HEK293 (cell line): ENCODE results near the gene DNAAF5.
A peak's percentile ranks its signal among the peaks of the same experiment; 100 is the strongest.

Experiments used
- EGR2 ChIP-seq: fragments of 450-650 bp; formaldehyde crosslinking; IDR thresholded peaks from 2 replicates; pipeline ENCODE4 v1.5.1; 2016; ENCODE audit warnings: low read depth, missing biosample characterization, missing genetic modification characterization
- IKZF3 ChIP-seq: fragments of 450-650 bp; IDR thresholded peaks from 2 replicates; pipeline ENCODE4 v1.5.0; 2018; ENCODE audit warnings: missing biosample characterization, mild to moderate bottlenecking, missing genetic modification characterization, moderate library complexity
- KLF8 ChIP-seq: fragments of 450-650 bp; formaldehyde crosslinking; IDR thresholded peaks from 2 replicates; pipeline ENCODE4 v1.5.1; 2016; ENCODE audit warnings: missing biosample characterization, missing genetic modification characterization
- KLF9 ChIP-seq: fragments of 450-650 bp; formaldehyde crosslinking; IDR thresholded peaks from 2 replicates; pipeline ENCODE4 v1.5.1; 2016; ENCODE audit warnings: missing biosample characterization, missing genetic modification characterization, low read depth
- WT1 ChIP-seq: fragments of 450-650 bp; formaldehyde crosslinking; IDR thresholded peaks from 2 replicates; pipeline ENCODE4 v1.5.1; 2016; ENCODE audit warnings: missing biosample characterization, missing genetic modification characterization
- YY2 ChIP-seq: fragments of 450-650 bp; formaldehyde crosslinking; IDR thresholded peaks from 2 replicates; pipeline ENCODE4 v1.5.1; 2016; ENCODE audit warnings: missing biosample characterization, missing genetic modification characterization
- ZBTB1 ChIP-seq: fragments of 450-650 bp; formaldehyde crosslinking; IDR thresholded peaks from 2 replicates; pipeline ENCODE4 v1.5.1; 2016; ENCODE audit warnings: missing biosample characterization, missing genetic modification characterization
- ZEB2 ChIP-seq: fragments of 450-650 bp; formaldehyde crosslinking; IDR thresholded peaks from 2 replicates; pipeline ENCODE4 v1.5.1; 2016; ENCODE audit warnings: missing biosample characterization, missing genetic modification characterization
- ZFHX2 ChIP-seq: fragments of 450-650 bp; formaldehyde crosslinking; conservative IDR thresholded peaks from 2 replicates; pipeline ENCODE4 v1.5.1; 2016; ENCODE audit warnings: missing biosample characterization, missing genetic modification characterization
- ZFP3 ChIP-seq: fragments of 450-650 bp; formaldehyde crosslinking; IDR thresholded peaks from 2 replicates; pipeline ENCODE4 v1.5.1; 2016; ENCODE audit warnings: low read depth, missing biosample characterization, missing genetic modification characterization
- ZFP37 ChIP-seq: fragments of 450-650 bp; formaldehyde crosslinking; IDR thresholded peaks from 2 replicates; pipeline ENCODE4 v1.5.1; 2016; ENCODE audit warnings: missing biosample characterization, missing genetic modification characterization
- ZNF138 ChIP-seq: fragments of 450-650 bp; formaldehyde crosslinking; IDR thresholded peaks from 2 replicates; pipeline ENCODE4 v1.5.1; 2016; ENCODE audit warnings: missing biosample characterization, missing genetic modification characterization, borderline replicate concordance
- ZNF146 ChIP-seq: fragments of 450-650 bp; formaldehyde crosslinking; IDR thresholded peaks from 2 replicates; pipeline ENCODE4 v1.5.1; 2016; ENCODE audit warnings: missing biosample characterization, missing genetic modification characterization
- ZNF221 ChIP-seq: fragments of 450-650 bp; formaldehyde crosslinking; IDR thresholded peaks from 2 replicates; pipeline ENCODE4 v1.5.1; 2017; ENCODE audit warnings: missing biosample characterization, missing genetic modification characterization, borderline replicate concordance
- ZNF23 ChIP-seq: fragments of 450-650 bp; formaldehyde crosslinking; IDR thresholded peaks from 2 replicates; pipeline ENCODE4 v1.5.1; 2016; ENCODE audit warnings: missing biosample characterization, missing genetic modification characterization, borderline replicate concordance
- ZNF335 ChIP-seq: fragments of 450-650 bp; formaldehyde crosslinking; conservative IDR thresholded peaks from 2 replicates; pipeline ENCODE4 v1.5.1; 2016; ENCODE audit warnings: missing biosample characterization, missing genetic modification characterization
- ZNF394 ChIP-seq: fragments of 450-650 bp; formaldehyde crosslinking; IDR thresholded peaks from 2 replicates; pipeline ENCODE4 v1.5.1; 2016; ENCODE audit warnings: missing biosample characterization, missing genetic modification characterization, mild to moderate bottlenecking, moderate library complexity, borderline replicate concordance
- ZNF416 ChIP-seq: fragments of 450-650 bp; formaldehyde crosslinking; IDR thresholded peaks from 2 replicates; pipeline ENCODE4 v1.5.1; 2016; ENCODE audit warnings: missing biosample characterization, missing genetic modification characterization
- ZNF48 ChIP-seq: fragments of 450-650 bp; formaldehyde crosslinking; IDR thresholded peaks from 2 replicates; pipeline ENCODE4 v1.5.1; 2016; ENCODE audit warnings: missing biosample characterization, missing genetic modification characterization
- ZNF530 ChIP-seq: fragments of 450-650 bp; formaldehyde crosslinking; IDR thresholded peaks from 2 replicates; pipeline ENCODE4 v1.5.1; 2016; ENCODE audit warnings: low read depth, missing biosample characterization, missing genetic modification characterization
- ZNF544 ChIP-seq: fragments of 450-650 bp; formaldehyde crosslinking; IDR thresholded peaks from 2 replicates; pipeline ENCODE4 v1.5.0; 2017; ENCODE audit warnings: missing biosample characterization, missing genetic modification characterization
- ZNF558 ChIP-seq: fragments of 450-650 bp; formaldehyde crosslinking; IDR thresholded peaks from 2 replicates; pipeline ENCODE4 v1.5.1; 2016; ENCODE audit warnings: missing biosample characterization, missing genetic modification characterization
- ZNF580 ChIP-seq: fragments of 450-650 bp; formaldehyde crosslinking; IDR thresholded peaks from 2 replicates; pipeline ENCODE4 v1.5.1; 2016; ENCODE audit warnings: missing biosample characterization, missing genetic modification characterization
- ZNF596 ChIP-seq: fragments of 450-650 bp; IDR thresholded peaks from 2 replicates; pipeline ENCODE4 v1.5.0; 2018; ENCODE audit warnings: missing biosample characterization, mild to moderate bottlenecking, missing genetic modification characterization, moderate library complexity
- ZNF626 ChIP-seq: fragments of 450-650 bp; sonication (Bioruptor Pico); formaldehyde crosslinking; IDR thresholded peaks from 2 replicates; pipeline ENCODE4 v1.5.1; 2018; ENCODE audit warnings: missing biosample characterization, missing genetic modification characterization, inconsistent platforms
- ZNF654 ChIP-seq: fragments of 450-650 bp; formaldehyde crosslinking; IDR thresholded peaks from 2 replicates; pipeline ENCODE4 v1.5.1; 2016; ENCODE audit warnings: low read depth, missing biosample characterization, missing genetic modification characterization
- ZNF658 ChIP-seq: fragments of 450-650 bp; formaldehyde crosslinking; IDR thresholded peaks from 2 replicates; pipeline ENCODE4; 2016; ENCODE audit warnings: missing biosample characterization, missing genetic modification characterization
- ZNF660 ChIP-seq: fragments of 450-650 bp; IDR thresholded peaks from 2 replicates; pipeline ENCODE4 v1.5.1; 2018; ENCODE audit warnings: missing biosample characterization, mild to moderate bottlenecking, missing genetic modification characterization
- ZNF707 ChIP-seq: fragments of 450-650 bp; formaldehyde crosslinking; IDR thresholded peaks from 2 replicates; pipeline ENCODE4 v1.5.1; 2016; ENCODE audit warnings: missing biosample characterization, missing genetic modification characterization
- ZNF830 ChIP-seq: fragments of 450-650 bp; IDR thresholded peaks from 2 replicates; pipeline ENCODE4 v1.5.0; 2018; ENCODE audit warnings: missing biosample characterization, missing genetic modification characterization, low read depth, mild to moderate bottlenecking, moderate library complexity
- ZSCAN16 ChIP-seq: fragments of 450-650 bp; formaldehyde crosslinking; IDR thresholded peaks from 2 replicates; pipeline ENCODE4 v1.5.1; 2016; ENCODE audit warnings: missing biosample characterization, missing genetic modification characterization
- TF ChIP-seq, protein P1 (sequence below): fragments of 450-650 bp; formaldehyde crosslinking; conservative IDR thresholded peaks from 2 replicates; pipeline ENCODE4 v1.5.1; 2016; ENCODE audit warnings: low read depth, missing biosample characterization, missing genetic modification characterization
- TF ChIP-seq, protein P2 (sequence below): fragments of 450-650 bp; formaldehyde crosslinking; IDR thresholded peaks from 2 replicates; pipeline ENCODE4 v1.5.1; 2016; ENCODE audit warnings: missing biosample characterization, missing genetic modification characterization
- TF ChIP-seq, protein P3 (sequence below): fragments of 450-650 bp; formaldehyde crosslinking; IDR thresholded peaks from 2 replicates; pipeline ENCODE4 v1.5.1; 2017; ENCODE audit warnings: missing biosample characterization, missing genetic modification characterization

DNAAF5 gene

GRCh38 chr7:727104-727805 lies 756 bp downstream of the DNAAF5 start, which contains the start of gene PRKAR1B (continued):
- TF ChIP-seq ZNF580 = no peak
- no peak for TF ChIP-seq ZNF654 (tag by site-specific recombination)
- peak; percentile 57; the same call in 1 of the 2 replicates for TF ChIP-seq KLF8 (tag by site-specific recombination)
- no peak for TF ChIP-seq ZNF138 (tag by site-specific recombination)
- peak; percentile 68 for TF ChIP-seq KLF9 (tag by site-specific recombination)
- TF ChIP-seq ZNF558 = no peak
- no peak for TF ChIP-seq ZSCAN16
- no peak for TF ChIP-seq ZNF830 (tag by site-specific recombination)
- no peak for TF ChIP-seq ZNF416
- no peak for TF ChIP-seq ZNF530 (tag by site-specific recombination)
- TF ChIP-seq, protein P1, sequence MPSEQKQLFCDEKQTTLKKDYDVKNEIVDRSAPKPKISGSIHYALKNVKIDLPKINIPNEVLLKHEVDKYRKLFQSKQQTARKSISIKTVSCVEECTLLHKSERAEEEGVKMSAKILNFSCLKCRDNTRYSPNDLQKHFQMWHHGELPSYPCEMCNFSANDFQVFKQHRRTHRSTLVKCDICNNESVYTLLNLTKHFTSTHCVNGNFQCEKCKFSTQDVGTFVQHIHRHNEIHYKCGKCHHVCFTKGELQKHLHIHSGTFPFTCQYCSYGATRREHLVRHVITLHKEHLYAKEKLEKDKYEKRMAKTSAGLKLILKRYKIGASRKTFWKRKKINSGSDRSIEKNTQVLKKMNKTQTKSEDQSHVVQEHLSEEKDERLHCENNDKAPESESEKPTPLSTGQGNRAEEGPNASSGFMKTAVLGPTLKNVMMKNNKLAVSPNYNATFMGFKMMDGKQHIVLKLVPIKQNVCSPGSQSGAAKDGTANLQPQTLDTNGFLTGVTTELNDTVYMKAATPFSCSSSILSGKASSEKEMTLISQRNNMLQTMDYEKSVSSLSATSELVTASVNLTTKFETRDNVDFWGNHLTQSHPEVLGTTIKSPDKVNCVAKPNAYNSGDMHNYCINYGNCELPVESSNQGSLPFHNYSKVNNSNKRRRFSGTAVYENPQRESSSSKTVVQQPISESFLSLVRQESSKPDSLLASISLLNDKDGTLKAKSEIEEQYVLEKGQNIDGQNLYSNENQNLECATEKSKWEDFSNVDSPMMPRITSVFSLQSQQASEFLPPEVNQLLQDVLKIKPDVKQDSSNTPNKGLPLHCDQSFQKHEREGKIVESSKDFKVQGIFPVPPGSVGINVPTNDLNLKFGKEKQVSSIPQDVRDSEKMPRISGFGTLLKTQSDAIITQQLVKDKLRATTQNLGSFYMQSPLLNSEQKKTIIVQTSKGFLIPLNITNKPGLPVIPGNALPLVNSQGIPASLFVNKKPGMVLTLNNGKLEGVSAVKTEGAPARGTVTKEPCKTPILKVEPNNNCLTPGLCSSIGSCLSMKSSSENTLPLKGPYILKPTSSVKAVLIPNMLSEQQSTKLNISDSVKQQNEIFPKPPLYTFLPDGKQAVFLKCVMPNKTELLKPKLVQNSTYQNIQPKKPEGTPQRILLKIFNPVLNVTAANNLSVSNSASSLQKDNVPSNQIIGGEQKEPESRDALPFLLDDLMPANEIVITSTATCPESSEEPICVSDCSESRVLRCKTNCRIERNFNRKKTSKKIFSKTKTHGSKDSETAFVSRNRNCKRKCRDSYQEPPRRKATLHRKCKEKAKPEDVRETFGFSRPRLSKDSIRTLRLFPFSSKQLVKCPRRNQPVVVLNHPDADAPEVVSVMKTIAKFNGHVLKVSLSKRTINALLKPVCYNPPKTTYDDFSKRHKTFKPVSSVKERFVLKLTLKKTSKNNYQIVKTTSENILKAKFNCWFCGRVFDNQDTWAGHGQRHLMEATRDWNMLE = no peak
- TF ChIP-seq WT1 = no peak
- TF ChIP-seq ZNF544 (tag by site-specific recombination) = no peak
- TF ChIP-seq ZFHX2 (tag by site-specific recombination) = peak; percentile 45; the same call in 1 of the 2 replicates
- 0 out of 2 replicates have a peak, but pooled peaks have one; percentile 14 for TF ChIP-seq EGR2 (tag by site-specific recombination)
- TF ChIP-seq ZNF660 (tag by site-specific recombination) = no peak
- TF ChIP-seq IKZF3 (tag by site-specific recombination) = no peak
- no peak for TF ChIP-seq ZNF221
- TF ChIP-seq ZNF626 (tag by site-specific recombination) = no peak
- no peak for TF ChIP-seq ZNF658 (tag by site-specific recombination)
- no peak for TF ChIP-seq ZEB2 (tag by site-specific recombination)
- TF ChIP-seq ZNF48 = no peak
- no peak for TF ChIP-seq ZNF394 (tag by site-specific recombination)
- no peak for TF ChIP-seq ZNF596 (tag by site-specific recombination)
- TF ChIP-seq ZNF335 = 0 out of 2 replicates have a peak, but pooled peaks have one; percentile 22
- no peak for TF ChIP-seq ZNF23 (tag by site-specific recombination)
- no peak for TF ChIP-seq ZFP37
- TF ChIP-seq, protein P2, sequence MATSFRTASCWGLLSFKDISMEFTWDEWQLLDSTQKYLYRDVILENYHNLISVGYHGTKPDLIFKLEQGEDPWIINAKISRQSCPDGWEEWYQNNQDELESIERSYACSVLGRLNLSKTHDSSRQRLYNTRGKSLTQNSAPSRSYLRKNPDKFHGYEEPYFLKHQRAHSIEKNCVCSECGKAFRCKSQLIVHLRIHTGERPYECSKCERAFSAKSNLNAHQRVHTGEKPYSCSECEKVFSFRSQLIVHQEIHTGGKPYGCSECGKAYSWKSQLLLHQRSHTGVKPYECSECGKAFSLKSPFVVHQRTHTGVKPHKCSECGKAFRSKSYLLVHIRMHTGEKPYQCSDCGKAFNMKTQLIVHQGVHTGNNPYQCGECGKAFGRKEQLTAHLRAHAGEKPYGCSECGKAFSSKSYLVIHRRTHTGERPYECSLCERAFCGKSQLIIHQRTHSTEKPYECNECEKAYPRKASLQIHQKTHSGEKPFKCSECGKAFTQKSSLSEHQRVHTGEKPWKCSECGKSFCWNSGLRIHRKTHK = no peak
- no peak for TF ChIP-seq ZFP3
- no peak for TF ChIP-seq ZNF707 (tag by site-specific recombination)
- TF ChIP-seq, protein P3, sequence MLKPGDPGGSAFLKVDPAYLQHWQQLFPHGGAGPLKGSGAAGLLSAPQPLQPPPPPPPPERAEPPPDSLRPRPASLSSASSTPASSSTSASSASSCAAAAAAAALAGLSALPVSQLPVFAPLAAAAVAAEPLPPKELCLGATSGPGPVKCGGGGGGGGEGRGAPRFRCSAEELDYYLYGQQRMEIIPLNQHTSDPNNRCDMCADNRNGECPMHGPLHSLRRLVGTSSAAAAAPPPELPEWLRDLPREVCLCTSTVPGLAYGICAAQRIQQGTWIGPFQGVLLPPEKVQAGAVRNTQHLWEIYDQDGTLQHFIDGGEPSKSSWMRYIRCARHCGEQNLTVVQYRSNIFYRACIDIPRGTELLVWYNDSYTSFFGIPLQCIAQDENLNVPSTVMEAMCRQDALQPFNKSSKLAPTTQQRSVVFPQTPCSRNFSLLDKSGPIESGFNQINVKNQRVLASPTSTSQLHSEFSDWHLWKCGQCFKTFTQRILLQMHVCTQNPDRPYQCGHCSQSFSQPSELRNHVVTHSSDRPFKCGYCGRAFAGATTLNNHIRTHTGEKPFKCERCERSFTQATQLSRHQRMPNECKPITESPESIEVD (tag by site-specific recombination) = no peak
- no peak for TF ChIP-seq ZBTB1 (tag by site-specific recombination)
- no peak for TF ChIP-seq YY2
- TF ChIP-seq ZNF146 = no peak
